Gastrocnemius medialis (tissue), 4 donors: ENCODE results near the gene PCDHGB7. TPM values are rescaled to one million over a fixed set of nuclear protein-coding genes. Genes with fewer than 3 reads are reported as not detected.
"Not testable (repeated sequence)": the region's sequence is repeated elsewhere in the genome, so short reads cannot be mapped to it uniquely, and the experiment has no call there.

Experiments used
- ATAC-seq, 2 donors: fragments of 150-250 bp; one replicate each; pipeline ENCODE4 v1.9.1; 2016
- DNase-seq, 2 donors: peaks; one replicate each; pipeline ENCODE4 v3.0.0-alpha.2; 2019
- H3K27ac ChIP-seq, 4 donors: fragments of 200-600 bp; sonication (generic); 1 replicate in 1 of 4; 2 replicates in 3 of 4; pipeline ENCODE4 v1.5.1; 2016 to 2018; ENCODE audit warnings: mild to moderate bottlenecking in 2 of 4, moderate library complexity in 1 of 4
- H3K27me3 ChIP-seq, 3 donors: fragments of 200-600 bp; sonication (generic) in 2 of 3; 1 replicate in 1 of 3; 2 replicates in 2 of 3; pipeline versions ENCODE4 v1.5.1 to v1.6.0; 2016 to 2019; ENCODE audit warnings: mild to moderate bottlenecking in 1 of 3, moderate library complexity in 1 of 3
- H3K36me3 ChIP-seq, 2 donors: fragments of 200-600 bp; sonication (generic) in 1 of 2; one replicate each; pipeline ENCODE4 v1.5.1; 2017 to 2018
- H3K4me1 ChIP-seq, 2 donors: fragments of 200-600 bp; sonication (generic) in 1 of 2; one replicate each; pipeline ENCODE4 v1.5.1; 2016 to 2017; ENCODE audit warnings: mild to moderate bottlenecking in 2 of 2
- H3K4me3 ChIP-seq, 4 donors: fragments of 200-600 bp; sonication (generic) in 3 of 4; 1 replicate in 1 of 4; 2 replicates in 3 of 4; pipeline ENCODE4 v1.5.1; 2016 to 2019; ENCODE audit warnings: mild to moderate bottlenecking in 2 of 4
- H3K9me3 ChIP-seq, 3 donors: fragments of 200-600 bp; sonication (generic) in 2 of 3; 1 replicate in 1 of 3; 2 replicates in 2 of 3; pipeline ENCODE4 v1.5.1; 2016 to 2019
- POLR2A ChIP-seq, 2 donors: fragments of 450-650 bp; IDR thresholded peaks; one replicate each; pipeline ENCODE4 v1.6.1; 2017; ENCODE audit warnings: antibody characterized with exemption in 2 of 2, mild to moderate bottlenecking in 2 of 2, moderate library complexity in 2 of 2
- in situ Hi-C, 4 donors: fragments of 200-750 bp; cut with MboI; loops; one replicate each; pipeline versions ENCODE4 v1.15.0 to v1.8.0; 2017; ENCODE audit warnings: low sequenced_read_pairs in 4 of 4
- intact Hi-C: fragments of 100-400 bp; cut with DNase I; formaldehyde crosslinking; loops from one replicate; pipeline ENCODE4 v1.15.1; 2023; ENCODE audit warnings: low total_unique reads
- total RNA-seq, 4 donors: library from RNA; depleted of rRNA; stranded (reverse); fragments of >200 nt; gene quantifications; one replicate each; pipeline versions ENCODE4 v1.1.0 to v1.2.3, GENCODE V29; 2016
- TF ChIP-seq, protein P1 (sequence below), 5 experiments: fragments of 450-650 bp in 3 of 5; fragments of 200-600 bp in 2 of 5; sonication (generic) in 2 of 5; IDR thresholded peaks in 4 of 5; conservative IDR thresholded peaks in 1 of 5; 1 replicate in 4 of 5; 2 replicates in 1 of 5; pipeline ENCODE4 v1.5.1; 2016 to 2019; ENCODE audit warnings: antibody characterized with exemption in 5 of 5, mild to moderate bottlenecking in 3 of 5, moderate library complexity in 3 of 5

The PCDHGB7 gene
- total RNA-seq, 4 donors from 2014 or later = 3.0 to 5.7 (median 3.3) TPM

DNA sequence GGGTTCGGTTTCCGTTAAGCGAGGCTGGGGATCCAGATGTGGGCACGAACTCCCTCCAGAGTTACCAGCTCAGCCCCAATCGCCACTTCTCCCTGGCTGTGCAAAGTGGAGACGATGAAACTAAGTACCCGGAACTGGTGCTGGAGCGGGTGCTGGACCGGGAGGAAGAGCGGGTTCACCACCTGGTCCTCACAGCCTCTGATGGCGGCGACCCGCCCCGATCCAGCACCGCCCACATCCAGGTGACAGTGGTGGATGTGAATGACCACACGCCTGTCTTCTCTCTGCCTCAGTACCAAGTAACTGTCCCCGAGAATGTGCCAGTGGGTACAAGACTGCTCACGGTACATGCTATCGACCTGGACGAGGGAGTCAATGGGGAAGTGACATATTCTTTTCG is 34.1 kb upstream of the PCDHGB7 start:
- in situ Hi-C loops = no loop called here
- no peak for DNase-seq
- H3K9me3 ChIP-seq = peaks cover 0 to under 1% (median 0%) of the 10 kb centered on the region in 3 donors
- no peak for ATAC-seq
- peaks cover 0 to 4% of the 10 kb centered on the region in 2 donors for H3K4me1 ChIP-seq
- peaks cover 0 to 6% (median 0%) of the 10 kb centered on the region in 3 donors for H3K27me3 ChIP-seq
- TF ChIP-seq, protein P1, sequence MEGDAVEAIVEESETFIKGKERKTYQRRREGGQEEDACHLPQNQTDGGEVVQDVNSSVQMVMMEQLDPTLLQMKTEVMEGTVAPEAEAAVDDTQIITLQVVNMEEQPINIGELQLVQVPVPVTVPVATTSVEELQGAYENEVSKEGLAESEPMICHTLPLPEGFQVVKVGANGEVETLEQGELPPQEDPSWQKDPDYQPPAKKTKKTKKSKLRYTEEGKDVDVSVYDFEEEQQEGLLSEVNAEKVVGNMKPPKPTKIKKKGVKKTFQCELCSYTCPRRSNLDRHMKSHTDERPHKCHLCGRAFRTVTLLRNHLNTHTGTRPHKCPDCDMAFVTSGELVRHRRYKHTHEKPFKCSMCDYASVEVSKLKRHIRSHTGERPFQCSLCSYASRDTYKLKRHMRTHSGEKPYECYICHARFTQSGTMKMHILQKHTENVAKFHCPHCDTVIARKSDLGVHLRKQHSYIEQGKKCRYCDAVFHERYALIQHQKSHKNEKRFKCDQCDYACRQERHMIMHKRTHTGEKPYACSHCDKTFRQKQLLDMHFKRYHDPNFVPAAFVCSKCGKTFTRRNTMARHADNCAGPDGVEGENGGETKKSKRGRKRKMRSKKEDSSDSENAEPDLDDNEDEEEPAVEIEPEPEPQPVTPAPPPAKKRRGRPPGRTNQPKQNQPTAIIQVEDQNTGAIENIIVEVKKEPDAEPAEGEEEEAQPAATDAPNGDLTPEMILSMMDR (IDR thresholded peaks at IDR 0.05 in 4 of 5, conservative IDR thresholded peaks at IDR 0.05 in 1 of 5) = no peak
- TF ChIP-seq POLR2A (IDR thresholded peaks at IDR 0.05) = no peak
- H3K36me3 ChIP-seq = no peaks in the 10 kb centered on the region
- intact Hi-C loops = no loop called here
- peak overlapping the region in 2 of 4 donors; percentile 48 to 58 for H3K4me3 ChIP-seq
- no peak overlapping the region for H3K27ac ChIP-seq

DNA sequence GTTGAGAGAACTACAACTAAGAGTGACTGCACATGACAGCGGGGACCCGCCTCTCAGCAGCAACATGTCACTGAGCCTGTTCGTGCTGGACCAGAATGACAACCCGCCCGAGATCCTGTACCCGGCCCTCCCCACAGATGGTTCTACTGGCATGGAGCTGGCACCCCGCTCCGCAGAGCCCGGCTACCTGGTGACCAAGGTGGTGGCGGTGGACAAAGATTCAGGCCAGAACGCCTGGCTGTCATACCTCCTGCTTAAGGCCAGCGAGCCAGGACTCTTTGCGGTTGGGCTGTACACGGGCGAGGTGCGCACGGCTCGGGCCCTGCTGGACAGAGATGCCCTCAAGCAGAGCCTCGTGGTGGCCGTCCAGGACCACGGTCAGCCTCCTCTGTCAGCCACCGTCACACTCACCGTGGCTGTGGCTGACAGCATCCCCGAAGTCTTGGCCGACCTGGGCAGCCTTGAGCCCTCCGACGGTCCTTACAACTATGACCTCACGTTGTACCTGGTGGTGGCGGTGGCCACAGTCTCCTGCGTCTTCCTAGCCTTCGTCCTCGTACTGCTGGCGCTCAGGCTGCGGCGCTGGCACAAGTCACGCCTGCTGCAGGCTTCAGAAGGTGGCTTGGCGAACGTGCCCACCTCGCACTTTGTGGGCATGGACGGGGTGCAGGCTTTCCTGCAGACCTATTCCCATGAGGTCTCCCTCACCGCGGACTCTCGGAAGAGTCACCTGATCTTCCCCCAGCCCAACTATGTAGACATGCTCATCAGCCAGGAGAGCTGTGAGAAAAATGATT is 32.8 kb upstream of the PCDHGB7 start:
- peaks cover under 1 to 4% of the 10 kb centered on the region in 2 donors for H3K4me1 ChIP-seq
- H3K27me3 ChIP-seq = peaks cover 0 to 6% (median 2%) of the 10 kb centered on the region in 3 donors
- no peak for ATAC-seq
- no peaks in the 10 kb centered on the region for H3K36me3 ChIP-seq
- peaks cover 0 to 5% (median 5%) of the 10 kb centered on the region in 3 donors for H3K9me3 ChIP-seq
- no peak overlapping the region for H3K27ac ChIP-seq
- intact Hi-C loops (no loop called here), in situ Hi-C loops (no loop called here)
- TF ChIP-seq, protein P1 (IDR thresholded peaks at IDR 0.05 in 4 of 5, conservative IDR thresholded peaks at IDR 0.05 in 1 of 5) = no peak
- TF ChIP-seq POLR2A (IDR thresholded peaks at IDR 0.05) = no peak
- no peak for DNase-seq
- H3K4me3 ChIP-seq = no peak overlapping the region

DNA sequence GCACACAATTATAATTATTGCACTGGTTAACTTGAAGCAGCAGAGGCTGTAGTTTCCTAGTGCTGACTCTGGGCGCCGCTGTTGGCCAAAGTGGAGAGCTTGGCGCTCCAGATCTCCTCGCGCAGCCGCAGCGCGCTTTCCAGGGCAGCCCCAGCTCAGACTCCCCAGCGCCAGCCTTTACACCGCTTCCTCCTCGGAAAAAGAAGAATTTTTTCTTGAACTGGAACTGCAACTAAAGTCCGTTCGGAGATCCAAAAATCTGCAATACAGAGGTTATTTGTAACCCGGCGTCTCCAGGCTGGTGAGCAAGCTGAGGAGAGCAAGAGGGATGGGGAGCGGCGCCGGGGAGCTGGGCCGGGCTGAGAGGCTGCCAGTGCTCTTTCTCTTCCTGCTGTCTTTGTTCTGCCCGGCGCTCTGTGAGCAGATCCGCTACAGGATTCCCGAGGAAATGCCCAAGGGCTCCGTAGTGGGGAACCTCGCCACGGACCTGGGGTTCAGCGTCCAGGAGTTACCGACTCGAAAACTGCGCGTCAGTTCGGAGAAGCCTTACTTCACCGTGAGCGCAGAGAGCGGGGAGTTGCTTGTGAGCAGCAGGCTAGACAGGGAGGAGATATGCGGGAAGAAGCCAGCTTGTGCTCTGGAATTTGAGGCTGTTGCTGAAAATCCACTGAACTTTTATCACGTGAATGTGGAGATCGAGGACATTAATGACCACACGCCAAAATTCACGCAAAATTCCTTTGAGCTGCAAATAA is 29.7 kb upstream of the PCDHGB7 start, which contains the start of gene PCDHGB4:
Gene PCDHGB4, plus strand, starts transcription at position 142 of the 755 bp plus-strand sequence. Its CDS starts 187 bp downstream, at position 329.
- H3K27me3 ChIP-seq, H3K36me3 ChIP-seq, H3K4me1 ChIP-seq, in situ Hi-C loops, H3K9me3 ChIP-seq, intact Hi-C loops: not testable (repeated sequence)
- ATAC-seq (peak; percentile 47 to 83), DNase-seq (peak in 1 of 2 donors; percentile 44)
- H3K4me3 ChIP-seq = peak within 1 kb of the TSS; percentile 14 to 52 (median 46)
- peak within 1 kb of the TSS in 2 of 4 donors; percentile 44 to 47 for H3K27ac ChIP-seq
- TF ChIP-seq, protein P1 (IDR thresholded peaks at IDR 0.05 in 4 of 5, conservative IDR thresholded peaks at IDR 0.05 in 1 of 5) = peak; percentile 38 to 67 (median 53)

DNA sequence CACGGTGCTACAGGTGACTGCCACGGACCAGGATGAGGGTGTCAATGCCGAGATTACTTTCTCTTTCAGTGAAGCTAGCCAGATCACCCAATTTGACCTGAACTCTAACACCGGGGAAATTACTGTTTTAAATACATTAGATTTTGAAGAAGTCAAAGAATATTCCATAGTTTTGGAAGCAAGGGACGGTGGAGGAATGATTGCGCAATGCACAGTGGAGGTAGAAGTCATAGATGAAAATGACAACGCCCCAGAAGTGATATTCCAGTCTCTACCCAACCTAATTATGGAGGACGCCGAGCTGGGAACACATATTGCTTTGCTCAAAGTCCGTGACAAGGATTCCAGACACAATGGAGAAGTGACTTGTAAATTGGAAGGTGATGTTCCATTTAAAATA is 28.8 kb upstream of the PCDHGB7 start:
- intact Hi-C loops (no loop called here), in situ Hi-C loops (no loop called here)
- Histone ChIP-seq H3K27ac (no peak overlapping the region), H3K9me3 (peaks cover 0 to 5% (median 5%) of the 10 kb centered on the region in 3 donors), H3K27me3 (peaks cover 0 to 11% (median 2%) of the 10 kb centered on the region in 3 donors), H3K4me3 (peak overlapping the region in 1 of 4 donors; percentile 20), H3K4me1 (peaks cover 4% of the 10 kb centered on the region in 2 donors), H3K36me3 (no peaks in the 10 kb centered on the region)
- TF ChIP-seq POLR2A (IDR thresholded peaks at IDR 0.05) = no peak
- TF ChIP-seq, protein P1 (IDR thresholded peaks at IDR 0.05 in 4 of 5, conservative IDR thresholded peaks at IDR 0.05 in 1 of 5) = no peak
- no peak for DNase-seq
- no peak for ATAC-seq
